HL-60/S4 (cell line): ENCODE data around the gene CLDN4.
"Not testable (repeated sequence)": the region's sequence is repeated elsewhere in the genome, so short reads cannot be mapped to it uniquely, and the experiment has no call there.

Experiments
- in situ Hi-C: fragments of 300-500 bp; cut with MboI; formaldehyde crosslinking; loops from 2 replicates; pipeline ENCODE4 v1.14.3; 2022; ENCODE audit warnings: low sequenced_read_pairs

CLDN4 gene

GRCh38 chr7:73823257-73823656 is 7.5 kb upstream of the CLDN4 start:
- in situ Hi-C loops: no loop called here

DNA sequence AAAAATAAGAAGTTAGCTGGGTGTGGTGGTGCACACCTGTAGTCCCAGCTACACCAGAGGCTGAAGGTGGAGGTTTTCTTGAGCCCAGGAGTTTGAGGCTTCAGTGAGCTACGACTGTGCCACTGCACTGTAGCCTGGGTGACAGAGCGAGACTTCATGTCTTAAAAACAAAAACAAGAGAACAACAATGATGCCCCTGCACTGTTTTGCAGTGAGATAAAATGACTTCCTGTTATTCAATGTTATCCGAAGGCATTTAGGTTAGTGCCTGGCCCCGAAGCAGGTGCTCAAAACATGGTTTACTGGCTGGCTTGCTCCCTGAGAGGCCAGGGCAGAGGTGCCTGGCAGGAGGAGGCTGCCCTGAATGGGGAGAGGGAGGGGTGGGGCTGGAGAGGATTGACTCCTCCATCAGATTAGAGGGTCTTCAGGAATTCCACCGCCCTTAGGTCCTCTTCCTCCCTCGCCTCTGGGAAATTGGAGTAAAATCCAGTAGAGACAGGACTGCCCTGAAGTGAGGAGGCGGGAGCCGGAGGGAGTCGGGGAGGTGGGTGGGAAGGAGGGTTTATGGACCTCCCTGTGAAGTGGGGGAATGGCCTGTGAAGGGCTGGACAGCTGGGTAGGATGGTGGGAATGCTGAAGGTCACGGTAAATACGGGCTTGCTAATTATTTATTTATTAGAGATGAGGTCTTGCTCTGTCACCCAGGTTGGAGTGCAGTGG is 6.8 kb upstream of the CLDN4 start:
- in situ Hi-C loops: no loop called here

DNA sequence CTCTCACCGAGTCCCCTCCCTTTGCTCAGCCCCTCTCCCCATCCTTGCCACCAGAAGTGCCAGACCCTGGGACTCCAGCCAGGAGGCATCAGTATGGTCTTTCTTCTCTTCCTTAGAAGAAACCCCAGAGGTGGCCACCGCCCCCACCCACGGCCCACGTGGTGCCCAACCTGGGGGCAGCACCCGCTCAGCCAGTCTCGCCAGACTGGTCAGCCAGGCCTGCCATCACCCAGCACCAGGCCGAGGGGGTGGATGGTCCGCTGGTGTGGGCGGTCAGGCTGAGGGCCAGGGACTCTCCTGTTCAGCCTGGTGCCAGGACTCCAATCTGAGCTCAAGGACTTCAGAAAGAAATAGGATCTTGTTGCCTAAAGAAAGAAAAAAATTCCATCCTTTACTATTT is 5.8 kb upstream of the CLDN4 start:
- in situ Hi-C loops: no loop called here

DNA sequence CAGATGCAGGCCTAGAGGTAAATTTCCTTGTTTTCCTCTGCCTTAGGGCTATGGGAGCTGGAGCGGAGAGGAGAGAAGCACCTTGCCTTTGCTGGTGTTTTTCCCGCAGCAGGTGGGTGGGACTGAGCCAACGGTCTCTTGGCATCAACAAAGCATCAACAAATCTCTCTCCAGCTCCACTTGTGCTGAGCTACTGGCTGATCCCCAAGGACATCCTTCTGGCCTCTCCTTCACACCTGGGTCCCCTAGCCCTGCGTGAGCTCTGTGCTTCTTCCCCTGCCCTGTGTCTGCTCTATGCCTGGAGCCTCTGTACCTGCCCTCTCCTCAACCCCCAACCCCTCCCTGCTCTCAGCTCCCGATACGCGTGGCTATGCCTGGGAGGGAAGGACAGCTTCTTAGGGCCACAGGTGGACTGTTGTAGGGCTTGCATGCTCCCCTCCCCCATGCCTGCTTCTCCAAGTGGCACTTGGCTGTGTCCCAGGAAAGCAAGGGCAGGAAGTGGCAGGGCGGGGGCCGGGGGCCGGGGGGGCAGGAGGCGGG is 3.2 kb upstream of the CLDN4 start:
- in situ Hi-C loops: no loop called here

DNA sequence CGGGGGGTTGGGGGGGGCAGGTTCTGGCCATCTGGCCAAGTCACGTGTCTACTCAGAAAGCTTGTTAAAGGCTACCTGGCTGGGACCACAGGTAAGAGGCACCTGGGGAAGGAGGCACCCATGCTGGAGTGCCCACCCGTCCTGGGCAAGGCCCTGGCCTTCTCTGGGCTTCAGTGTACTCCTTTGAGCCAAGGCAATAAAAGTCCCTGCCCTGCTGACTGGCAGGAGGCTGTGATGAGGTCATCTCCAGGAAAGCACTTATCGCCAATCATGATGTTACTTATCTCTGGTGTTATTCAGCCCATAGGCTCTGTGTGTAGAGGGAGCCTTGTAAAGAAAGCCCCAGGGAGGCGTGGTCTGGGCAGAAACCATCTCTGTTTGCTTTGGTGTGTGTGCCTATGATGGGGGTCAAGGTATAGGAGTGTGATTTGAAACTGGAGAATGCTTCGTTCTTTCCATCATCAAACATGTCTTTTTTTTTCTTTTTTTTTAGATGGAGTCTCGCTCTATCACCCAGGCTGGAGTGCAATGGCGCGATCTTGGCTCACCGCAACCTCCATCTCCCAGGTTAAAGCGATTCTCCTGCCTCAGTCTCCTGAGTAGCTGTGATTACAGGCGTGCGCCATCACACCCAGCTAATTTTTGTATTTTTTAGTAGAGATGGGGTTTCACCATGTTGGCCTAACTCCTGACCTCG is 2.5 kb upstream of the CLDN4 start:
- in situ Hi-C loops: no loop called here

- in situ Hi-C loops: no loop called here
These were observed 1.8 kb upstream of the CLDN4 start for GRCh38 chr7:73828972-73829371.

GRCh38 chr7:73829505-73829904 is 1.3 kb upstream of the CLDN4 start:
- in situ Hi-C loops: no loop called here

DNA sequence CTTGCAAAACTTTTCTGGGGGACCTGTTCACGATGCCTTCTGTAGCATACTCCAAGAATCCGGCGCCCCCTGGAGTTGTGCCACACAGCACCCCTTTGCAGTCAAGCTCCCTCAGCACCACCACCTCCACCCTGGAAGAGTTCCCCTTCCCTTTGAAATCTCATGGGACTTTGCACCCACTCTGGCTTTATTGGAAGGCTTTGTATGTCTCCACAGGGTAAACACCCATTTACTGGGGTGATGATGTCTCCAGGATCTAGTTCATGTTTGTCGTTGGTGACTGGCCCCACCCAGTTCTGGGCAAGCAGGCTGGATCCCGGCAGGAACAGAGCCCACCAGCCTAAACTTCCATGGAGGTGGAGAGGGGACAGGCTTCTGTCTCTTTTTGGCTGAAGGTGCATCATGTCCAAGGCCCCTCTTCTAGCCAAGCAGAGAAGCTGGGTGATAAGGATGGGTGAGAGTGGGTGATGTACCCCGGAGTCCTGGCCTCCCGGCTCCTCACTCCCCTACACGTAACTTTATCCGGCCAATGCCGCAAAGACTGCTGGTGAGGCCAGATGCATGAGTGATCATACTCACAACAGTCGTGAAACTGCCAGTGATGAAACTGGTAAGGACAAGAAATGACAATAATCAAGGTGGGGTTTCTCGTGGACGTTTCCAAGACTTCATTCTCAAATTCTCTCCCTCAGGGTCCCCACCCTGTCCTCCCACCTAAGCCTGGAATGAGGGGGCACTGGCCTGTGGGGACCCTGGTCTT is 695 bp upstream of the CLDN4 start:
- in situ Hi-C loops: no loop called here

DNA sequence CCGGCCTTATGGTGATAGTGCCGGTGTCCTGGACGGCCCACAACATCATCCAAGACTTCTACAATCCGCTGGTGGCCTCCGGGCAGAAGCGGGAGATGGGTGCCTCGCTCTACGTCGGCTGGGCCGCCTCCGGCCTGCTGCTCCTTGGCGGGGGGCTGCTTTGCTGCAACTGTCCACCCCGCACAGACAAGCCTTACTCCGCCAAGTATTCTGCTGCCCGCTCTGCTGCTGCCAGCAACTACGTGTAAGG is 713 bp downstream of the CLDN4 start:
- in situ Hi-C loops: no loop called here

DNA sequence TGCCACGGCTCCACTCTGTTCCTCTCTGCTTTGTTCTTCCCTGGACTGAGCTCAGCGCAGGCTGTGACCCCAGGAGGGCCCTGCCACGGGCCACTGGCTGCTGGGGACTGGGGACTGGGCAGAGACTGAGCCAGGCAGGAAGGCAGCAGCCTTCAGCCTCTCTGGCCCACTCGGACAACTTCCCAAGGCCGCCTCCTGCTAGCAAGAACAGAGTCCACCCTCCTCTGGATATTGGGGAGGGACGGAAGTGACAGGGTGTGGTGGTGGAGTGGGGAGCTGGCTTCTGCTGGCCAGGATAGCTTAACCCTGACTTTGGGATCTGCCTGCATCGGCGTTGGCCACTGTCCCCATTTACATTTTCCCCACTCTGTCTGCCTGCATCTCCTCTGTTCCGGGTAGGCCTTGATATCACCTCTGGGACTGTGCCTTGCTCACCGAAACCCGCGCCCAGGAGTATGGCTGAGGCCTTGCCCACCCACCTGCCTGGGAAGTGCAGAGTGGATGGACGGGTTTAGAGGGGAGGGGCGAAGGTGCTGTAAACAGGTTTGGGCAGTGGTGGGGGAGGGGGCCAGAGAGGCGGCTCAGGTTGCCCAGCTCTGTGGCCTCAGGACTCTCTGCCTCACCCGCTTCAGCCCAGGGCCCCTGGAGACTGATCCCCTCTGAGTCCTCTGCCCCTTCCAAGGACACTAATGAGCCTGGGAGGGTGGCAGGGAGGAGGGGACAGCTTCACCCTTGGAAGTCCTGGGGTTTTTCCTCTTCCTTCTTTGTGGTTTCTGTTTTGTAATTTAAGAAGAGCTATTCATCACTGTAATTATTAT is 1.2 kb downstream of the CLDN4 start:
- in situ Hi-C loops: no loop called here

DNA sequence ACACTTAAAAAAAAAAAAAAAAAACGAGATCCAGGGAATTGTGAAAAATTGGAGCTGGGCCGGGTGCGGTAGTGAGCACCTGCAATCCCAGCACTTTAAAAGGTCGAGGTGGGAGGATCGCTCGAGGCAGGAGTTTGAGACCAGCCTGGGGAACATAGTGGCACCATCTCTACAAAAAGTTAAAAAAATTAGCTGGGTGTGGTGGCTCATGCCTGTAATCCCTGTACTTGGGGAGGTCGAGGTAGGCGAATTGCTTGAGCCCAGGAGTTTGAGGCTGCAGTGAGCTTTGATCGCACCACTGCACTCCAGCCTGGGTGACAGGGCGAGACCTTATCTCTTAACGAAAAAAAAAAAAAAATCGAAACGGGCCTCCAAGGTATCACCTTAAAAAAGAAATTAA is 2.0 kb downstream of the CLDN4 start:
- in situ Hi-C loops: no loop called here

DNA sequence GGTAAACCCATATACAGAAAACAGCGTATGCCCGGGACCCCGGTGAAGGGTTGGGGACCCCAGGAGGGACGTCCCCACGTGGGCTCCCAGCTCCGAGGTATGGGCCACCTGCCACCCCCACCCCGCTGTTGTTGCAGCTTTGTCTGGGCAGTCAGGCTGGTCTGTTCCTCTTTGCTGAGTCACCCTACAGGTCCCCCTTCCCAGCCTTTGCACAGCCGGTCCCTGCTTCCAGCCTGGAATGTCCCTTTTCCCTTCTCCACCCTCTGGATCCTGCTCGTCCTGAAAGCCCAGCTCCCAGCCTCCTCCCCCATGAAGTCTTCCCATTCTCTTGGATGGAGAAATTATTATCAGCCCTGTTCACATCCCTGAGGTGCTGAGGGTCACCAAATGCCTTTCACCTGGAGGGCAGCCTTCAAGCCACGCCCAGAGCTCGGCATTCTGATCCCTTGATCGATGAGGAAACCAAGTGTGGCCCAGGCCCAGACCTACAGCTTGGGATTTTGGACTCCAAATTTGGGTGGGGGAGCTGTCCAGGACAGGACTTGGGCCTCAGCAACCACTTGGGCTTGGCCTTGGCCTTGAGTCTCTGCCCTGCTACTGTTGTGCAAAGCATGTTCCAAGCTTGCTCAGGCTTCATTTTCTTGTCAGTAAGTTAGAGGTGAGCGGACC is 2.6 kb downstream of the CLDN4 start:
- in situ Hi-C loops: no loop called here

DNA sequence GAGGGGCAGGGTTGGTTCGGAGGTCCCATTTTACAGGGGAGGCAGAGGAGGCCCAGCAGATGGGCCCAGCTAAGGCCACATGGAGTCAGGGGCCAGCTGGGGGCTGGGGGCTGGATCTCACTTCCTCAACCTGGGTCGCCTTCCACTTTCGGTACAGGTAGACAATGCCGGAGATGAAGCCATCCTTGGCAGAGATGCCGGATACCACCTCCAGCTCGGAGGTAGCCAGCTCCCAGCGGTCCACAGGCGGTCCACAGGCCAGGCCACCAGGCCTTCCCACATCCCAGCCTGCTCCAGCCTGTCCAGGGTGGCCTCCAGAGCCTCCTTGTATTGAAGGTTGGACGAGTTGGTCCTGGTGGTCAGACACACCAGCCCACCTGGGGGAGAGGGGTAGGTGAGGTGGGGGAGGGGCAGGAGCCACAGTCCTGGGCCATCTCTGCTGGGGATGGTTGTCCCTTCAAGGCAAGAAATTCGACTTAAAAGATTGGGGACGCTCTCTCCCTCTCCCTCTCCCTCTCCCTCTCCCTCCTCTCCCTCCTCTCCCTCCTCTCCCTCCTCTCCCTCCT is 3.9 kb downstream of the CLDN4 start:
- in situ Hi-C loops: no loop called here

DNA sequence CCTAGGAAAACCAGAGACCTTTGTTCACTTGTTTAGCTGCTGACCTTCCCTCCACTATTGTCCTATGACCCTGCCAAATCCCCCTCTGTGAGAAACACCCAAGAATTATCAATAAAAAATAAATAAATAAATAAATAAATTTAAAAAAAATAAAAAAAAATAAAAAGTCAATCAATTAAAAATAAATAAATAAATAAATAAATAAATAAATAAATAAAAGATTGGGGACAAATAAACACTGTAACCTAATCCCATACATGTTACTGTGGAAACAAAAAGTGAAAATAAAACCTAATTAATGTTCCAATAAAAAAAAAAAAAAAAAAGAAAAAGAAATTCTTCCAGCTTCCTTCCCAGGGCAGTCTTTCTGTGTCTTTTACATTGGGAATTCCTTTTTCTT is 6.4 kb downstream of the CLDN4 start:
- in situ Hi-C loops: not testable (repeated sequence)

- in situ Hi-C loops: no loop called here
These were observed 7.8 kb downstream of the CLDN4 start for GRCh38 chr7:73838642-73839041.

GRCh38 chr7:73839290-73839689 is 8.5 kb downstream of the CLDN4 start:
- in situ Hi-C loops: no loop called here

DNA sequence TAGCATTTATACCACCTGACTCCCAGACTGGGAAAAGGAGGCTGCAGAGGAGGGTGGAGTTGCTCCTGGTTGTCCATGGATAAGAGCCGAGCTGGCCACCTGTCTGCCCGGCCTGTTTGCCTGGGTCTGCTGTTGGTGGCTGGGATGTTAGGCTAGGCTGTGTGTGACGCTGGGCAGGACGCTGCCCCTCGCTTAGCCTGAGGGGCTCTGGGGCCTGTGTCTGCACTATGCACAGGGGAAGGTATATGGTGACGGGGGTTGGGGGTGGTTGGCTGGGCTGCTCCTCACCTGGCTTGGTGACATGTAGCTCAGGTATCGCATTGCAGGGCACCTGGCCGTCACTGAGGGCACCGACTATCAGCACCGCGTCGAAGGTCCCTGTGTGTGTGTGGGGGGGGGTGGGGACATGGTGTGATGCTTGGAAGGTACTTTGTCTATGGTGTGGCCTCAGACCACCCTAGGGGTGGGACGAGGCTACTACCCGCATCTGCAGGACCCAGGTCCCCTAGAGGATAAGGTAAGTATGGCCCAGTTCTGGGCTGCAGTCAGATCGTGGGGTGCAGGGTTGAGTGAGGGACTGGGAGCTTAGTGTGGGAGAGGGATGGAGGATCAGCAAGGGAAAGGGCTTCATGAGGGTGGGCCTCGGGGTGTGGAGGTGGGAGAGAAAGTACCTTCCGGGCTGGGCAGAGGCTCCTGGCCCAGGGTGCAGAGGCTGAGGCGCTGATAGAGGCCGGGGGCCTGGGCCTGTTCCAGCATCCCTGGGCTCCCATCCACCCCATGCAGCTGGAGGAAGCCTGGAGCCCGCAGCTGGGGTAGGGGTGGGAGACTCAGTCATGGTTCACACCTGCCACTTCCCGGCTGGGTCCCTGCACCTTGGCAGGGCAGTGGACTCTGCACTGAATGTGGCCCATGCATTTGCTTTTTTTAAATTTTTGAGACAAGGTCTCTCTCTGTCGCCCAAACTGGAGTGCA is 9.2 kb downstream of the CLDN4 start:
- in situ Hi-C loops: no loop called here

- in situ Hi-C loops: no loop called here
These were observed 10.1 kb downstream of the CLDN4 start for GRCh38 chr7:73840715-73841379.

GRCh38 chr7:73841689-73842066 is 10.9 kb downstream of the CLDN4 start:
- in situ Hi-C loops: no loop called here
